Activated naive CD4-positive, alpha-beta T cell treated with anti-CD3 and anti-CD28 coated beads, Interleukin-2, amount 50 U/mL, for 16 hours (primary cell): Measurements from ENCODE around the gene MOBP.
"Not testable (repeated sequence)": the region's sequence is repeated elsewhere in the genome, so short reads cannot be mapped to it uniquely, and the experiment has no call there.

Source experiments
- DNase-seq: peaks from one replicate; pipeline ENCODE4 v3.0.0-alpha.2; 2020

The MOBP gene

GRCh38 chr3:39467394-39468107, at the start of gene MOBP:
Gene MOBP (plus strand): TSS chr3:39467680. CDS start chr3:39502070, 34,390 bp downstream.
- no peak for DNase-seq

- not testable (repeated sequence) for DNase-seq
These were observed 48.8 kb upstream of the MOBP start for GRCh38 chr3:39418556-39419225.

- DNase-seq, result no peak
These were observed 47.7 kb upstream of the MOBP start for GRCh38 chr3:39419742-39420315.

GRCh38 chr3:39420543-39420942, 46.9 kb upstream of the MOBP start:
- DNase-seq, result no peak

GRCh38 chr3:39423436-39423970, 44.0 kb upstream of the MOBP start:
- DNase-seq, result no peak

- no peak for DNase-seq
These were observed 41.2 kb upstream of the MOBP start for GRCh38 chr3:39426312-39426711.

- DNase-seq, result no peak
These were observed 40.0 kb upstream of the MOBP start for GRCh38 chr3:39427506-39427905.

GRCh38 chr3:39428745-39429201, 38.7 kb upstream of the MOBP start:
- no peak for DNase-seq

GRCh38 chr3:39429466-39429865, 38.0 kb upstream of the MOBP start:
- DNase-seq, result no peak

- DNase-seq, result no peak
These were observed 35.1 kb upstream of the MOBP start for GRCh38 chr3:39432342-39432741.

- no peak for DNase-seq
These were observed 33.8 kb upstream of the MOBP start for GRCh38 chr3:39433642-39434041.

GRCh38 chr3:39434574-39434973, 32.9 kb upstream of the MOBP start:
- DNase-seq, result no peak

- DNase-seq, result no peak
These were observed 32.3 kb upstream of the MOBP start for GRCh38 chr3:39435006-39435748.

- no peak for DNase-seq
These were observed 28.6 kb upstream of the MOBP start for GRCh38 chr3:39438880-39439279.

GRCh38 chr3:39440316-39440715, 27.2 kb upstream of the MOBP start:
- no peak for DNase-seq

- DNase-seq, result no peak
These were observed 23.9 kb upstream of the MOBP start for GRCh38 chr3:39443530-39443929.

- no peak for DNase-seq
These were observed 21.6 kb upstream of the MOBP start for GRCh38 chr3:39445927-39446326.

GRCh38 chr3:39446444-39446843, 21.0 kb upstream of the MOBP start:
- DNase-seq, result no peak

- DNase-seq, result peak; percentile 32
These were observed 19.6 kb upstream of the MOBP start for GRCh38 chr3:39447637-39448483.

GRCh38 chr3:39448506-39449233, 18.8 kb upstream of the MOBP start:
- DNase-seq, result no peak

GRCh38 chr3:39449796-39450195, 17.7 kb upstream of the MOBP start:
- no peak for DNase-seq
